SU-DHL-6 (cell line): ENCODE data around the gene ERC1.

Experiments used
- CTCF ChIP-seq: fragments of 200-600 bp; sonication (generic); IDR thresholded peaks from one replicate; pipeline ENCODE4 v1.5.1; 2017; ENCODE audit warnings: antibody characterized with exemption, mild to moderate bottlenecking, low read length, moderate library complexity; ENCODE audit not compliant: insufficient read depth, poor library complexity, severe bottlenecking
- EZH2phosphoT487 ChIP-seq: fragments of 200-600 bp; sonication (generic), shearing (Covaris generic); conservative IDR thresholded peaks from 2 replicates; pipeline ENCODE4 v1.6.1; 2018; ENCODE audit warnings: mild to moderate bottlenecking, antibody characterized with exemption, low read length, moderate library complexity, mixed read lengths

GRCh38 chr12:1324910-1325309 is 333.9 kb downstream of the ERC1 start:
- TF ChIP-seq CTCF: no peak
- no peak for TF ChIP-seq EZH2phosphoT487
